ENCODE measurements around the gene B3GALT6.

DNA sequence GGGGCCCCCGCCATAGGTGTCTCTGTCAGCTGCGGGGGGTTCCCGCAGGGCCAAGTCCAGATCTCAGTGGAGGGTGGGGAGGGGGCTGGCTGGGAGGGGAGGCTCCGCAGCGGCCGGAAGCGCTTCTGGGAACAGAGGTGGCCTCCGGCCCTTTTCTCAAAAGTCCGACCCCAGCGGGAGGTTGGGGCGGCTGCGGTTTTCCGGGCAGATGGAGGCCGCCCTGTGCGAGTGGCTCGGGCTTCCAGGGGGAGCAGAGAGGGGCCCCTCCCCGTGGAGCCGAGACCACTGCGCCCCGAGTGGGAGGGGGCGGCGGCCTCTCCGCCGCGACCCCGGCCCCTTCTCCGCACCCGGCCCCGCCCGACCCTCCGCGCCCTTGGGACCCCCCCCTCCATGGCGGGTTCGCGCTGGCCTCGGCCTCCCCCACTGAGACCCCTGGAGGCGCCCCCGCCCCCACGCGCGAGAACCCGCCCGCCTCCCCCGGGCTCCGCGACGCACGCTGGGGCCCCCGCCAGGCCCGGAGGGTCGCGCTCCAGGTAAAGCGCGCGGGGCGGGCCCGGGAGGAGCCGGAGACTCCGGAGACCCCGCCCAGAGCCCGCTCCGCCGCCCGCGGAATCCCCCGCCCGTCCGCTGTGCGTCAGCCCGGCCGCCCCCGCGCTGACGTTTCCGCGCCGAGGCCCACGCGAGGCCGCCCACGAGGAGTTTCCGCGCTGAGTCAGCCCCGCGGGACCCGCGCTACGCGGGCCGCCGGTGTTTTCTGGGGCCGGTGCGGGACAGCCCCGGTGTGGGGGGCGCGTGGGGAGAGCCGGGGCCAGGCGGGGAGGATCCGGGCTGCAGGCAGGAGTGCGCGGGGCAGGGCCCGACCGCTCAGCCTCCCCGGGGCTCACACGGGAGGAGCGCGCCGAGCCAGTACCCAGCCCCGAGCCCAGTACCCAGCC is 30.9 kb upstream of the B3GALT6 start:
- TF ChIP-seq CTCF (conservative IDR thresholded peaks at IDR 0.05 in 1 of 2, IDR thresholded peaks at IDR 0.05 in 1 of 2; ENCODE audit: low read depth in 1 of 2, low read length in 2 of 2) (no peak), EZH2 (IDR thresholded peaks at IDR 0.05; ENCODE audit: low read length, missing control alignments) (no peak)

All from fibroblast of lung (primary cell).